ENCODE results near the gene BCAS3. TPM values are rescaled to one million over a fixed set of nuclear protein-coding genes. Genes with fewer than 3 reads are reported as not detected.

The BCAS3 gene
- total RNA-seq, 1 donor from 2014 or later, result 22.6 TPM

DNA sequence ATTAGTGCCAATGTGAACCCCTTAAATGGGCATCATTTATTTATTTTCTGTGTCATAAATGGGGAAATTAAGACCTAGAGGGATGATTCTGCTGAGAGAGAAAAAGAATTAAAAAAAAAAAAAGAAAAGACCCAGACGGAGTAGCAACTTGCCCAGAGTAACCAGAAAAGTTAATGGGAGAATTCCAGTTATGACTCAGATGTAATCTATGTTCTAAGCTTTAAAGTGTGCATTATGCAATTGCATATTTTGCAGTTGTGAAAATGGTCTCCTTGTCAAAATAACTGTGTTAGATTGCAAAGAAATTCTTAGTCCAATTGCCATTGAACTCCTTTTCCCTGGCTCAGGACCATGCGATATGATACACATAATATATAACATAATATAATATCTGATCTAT, 683.4 kb downstream of the BCAS3 start:
- H3K27ac Mint-ChIP-seq (ENCODE audit: unreplicated experiment), result peak overlapping the region; percentile 42
- H3K4me3 Mint-ChIP-seq (ENCODE audit: unreplicated experiment), result no peak overlapping the region
- no peak for DNase-seq (ENCODE audit: low spot score)
- H3K4me1 Mint-ChIP-seq (ENCODE audit: low read depth), result peaks cover 26% of the 10 kb centered on the region
- H3K36me3 Mint-ChIP-seq (ENCODE audit: low read depth), result no peaks in the 10 kb centered on the region
- peaks cover 3% of the 10 kb centered on the region for H3K9me3 Mint-ChIP-seq (ENCODE audit: low read depth)
- TF ChIP-seq, protein P1, sequence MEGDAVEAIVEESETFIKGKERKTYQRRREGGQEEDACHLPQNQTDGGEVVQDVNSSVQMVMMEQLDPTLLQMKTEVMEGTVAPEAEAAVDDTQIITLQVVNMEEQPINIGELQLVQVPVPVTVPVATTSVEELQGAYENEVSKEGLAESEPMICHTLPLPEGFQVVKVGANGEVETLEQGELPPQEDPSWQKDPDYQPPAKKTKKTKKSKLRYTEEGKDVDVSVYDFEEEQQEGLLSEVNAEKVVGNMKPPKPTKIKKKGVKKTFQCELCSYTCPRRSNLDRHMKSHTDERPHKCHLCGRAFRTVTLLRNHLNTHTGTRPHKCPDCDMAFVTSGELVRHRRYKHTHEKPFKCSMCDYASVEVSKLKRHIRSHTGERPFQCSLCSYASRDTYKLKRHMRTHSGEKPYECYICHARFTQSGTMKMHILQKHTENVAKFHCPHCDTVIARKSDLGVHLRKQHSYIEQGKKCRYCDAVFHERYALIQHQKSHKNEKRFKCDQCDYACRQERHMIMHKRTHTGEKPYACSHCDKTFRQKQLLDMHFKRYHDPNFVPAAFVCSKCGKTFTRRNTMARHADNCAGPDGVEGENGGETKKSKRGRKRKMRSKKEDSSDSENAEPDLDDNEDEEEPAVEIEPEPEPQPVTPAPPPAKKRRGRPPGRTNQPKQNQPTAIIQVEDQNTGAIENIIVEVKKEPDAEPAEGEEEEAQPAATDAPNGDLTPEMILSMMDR (IDR thresholded peaks at IDR 0.05), result no peak
- H3K27me3 Mint-ChIP-seq (ENCODE audit: low read depth), result no peaks in the 10 kb centered on the region

DNA sequence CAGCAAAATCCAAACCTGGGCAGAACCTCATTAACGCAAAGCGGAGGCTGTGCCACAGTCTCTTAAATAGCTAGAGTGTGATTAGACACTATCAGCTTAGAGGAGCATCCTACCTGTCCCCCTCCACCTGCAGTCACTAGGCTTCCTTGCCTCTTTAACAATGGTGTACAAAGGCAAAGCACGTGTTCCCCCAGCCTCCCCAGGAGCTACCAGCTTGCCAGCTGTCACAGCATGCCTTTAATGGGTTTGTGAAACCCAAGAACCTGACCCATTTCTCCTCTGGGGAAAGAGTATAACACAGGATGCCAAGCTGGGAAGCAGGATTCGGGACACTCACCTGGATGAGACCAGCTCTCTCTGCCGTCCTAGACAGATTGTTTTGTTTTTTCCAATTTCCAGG, 684.7 kb downstream of the BCAS3 start:
- H3K27ac Mint-ChIP-seq (ENCODE audit: unreplicated experiment), result no peak overlapping the region
- H3K4me3 Mint-ChIP-seq (ENCODE audit: unreplicated experiment), result no peak overlapping the region
- TF ChIP-seq, protein P1 (IDR thresholded peaks at IDR 0.05), result no peak
- DNase-seq (ENCODE audit: low spot score), result no peak
- no peaks in the 10 kb centered on the region for H3K36me3 Mint-ChIP-seq (ENCODE audit: low read depth)
- H3K27me3 Mint-ChIP-seq (ENCODE audit: low read depth), result no peaks in the 10 kb centered on the region
- H3K4me1 Mint-ChIP-seq (ENCODE audit: low read depth), result peaks cover 16% of the 10 kb centered on the region
- peaks cover 3% of the 10 kb centered on the region for H3K9me3 Mint-ChIP-seq (ENCODE audit: low read depth)

DNA sequence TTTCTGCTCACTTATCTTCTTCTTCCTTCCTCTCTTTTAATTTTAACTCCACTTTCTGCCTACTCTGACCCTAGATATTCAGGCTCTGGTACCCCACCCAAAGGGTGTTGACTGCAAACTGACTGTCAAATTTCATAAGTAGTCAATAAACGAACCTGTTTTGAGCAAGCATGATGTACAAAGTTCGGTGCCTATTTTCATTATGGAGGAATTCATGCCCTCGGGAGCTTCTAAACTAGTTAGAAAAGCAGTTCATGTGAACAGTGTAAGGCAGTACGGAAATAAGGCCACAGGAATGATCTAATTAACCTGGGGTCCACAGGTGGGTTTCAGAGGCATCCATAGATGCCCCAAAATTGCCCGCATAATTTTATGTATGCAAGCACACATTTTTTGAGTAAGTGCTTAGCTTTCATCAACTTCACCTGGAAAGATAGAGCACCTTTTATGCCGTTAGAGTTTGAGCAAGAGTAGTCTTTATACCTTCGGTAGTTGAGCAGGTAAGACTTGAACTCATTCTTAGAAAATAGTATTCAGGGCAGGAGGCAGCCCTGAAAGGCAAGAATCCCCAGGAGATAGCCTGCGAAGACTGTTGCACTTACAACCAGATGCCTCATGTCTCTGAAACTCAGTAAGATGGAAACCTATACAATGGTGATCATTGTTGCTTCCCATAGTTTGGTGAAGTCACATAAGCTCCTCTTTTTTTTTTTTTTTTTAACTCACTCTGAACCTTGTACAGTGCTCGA, 685.4 kb downstream of the BCAS3 start:
- no peak for DNase-seq (ENCODE audit: low spot score)
- no peak overlapping the region for H3K27ac Mint-ChIP-seq (ENCODE audit: unreplicated experiment)
- H3K36me3 Mint-ChIP-seq (ENCODE audit: low read depth), result no peaks in the 10 kb centered on the region
- peaks cover 16% of the 10 kb centered on the region for H3K4me1 Mint-ChIP-seq (ENCODE audit: low read depth)
- peaks cover 3% of the 10 kb centered on the region for H3K9me3 Mint-ChIP-seq (ENCODE audit: low read depth)
- TF ChIP-seq, protein P1 (IDR thresholded peaks at IDR 0.05), result no peak
- H3K27me3 Mint-ChIP-seq (ENCODE audit: low read depth), result no peaks in the 10 kb centered on the region
- H3K4me3 Mint-ChIP-seq (ENCODE audit: unreplicated experiment), result no peak overlapping the region

DNA sequence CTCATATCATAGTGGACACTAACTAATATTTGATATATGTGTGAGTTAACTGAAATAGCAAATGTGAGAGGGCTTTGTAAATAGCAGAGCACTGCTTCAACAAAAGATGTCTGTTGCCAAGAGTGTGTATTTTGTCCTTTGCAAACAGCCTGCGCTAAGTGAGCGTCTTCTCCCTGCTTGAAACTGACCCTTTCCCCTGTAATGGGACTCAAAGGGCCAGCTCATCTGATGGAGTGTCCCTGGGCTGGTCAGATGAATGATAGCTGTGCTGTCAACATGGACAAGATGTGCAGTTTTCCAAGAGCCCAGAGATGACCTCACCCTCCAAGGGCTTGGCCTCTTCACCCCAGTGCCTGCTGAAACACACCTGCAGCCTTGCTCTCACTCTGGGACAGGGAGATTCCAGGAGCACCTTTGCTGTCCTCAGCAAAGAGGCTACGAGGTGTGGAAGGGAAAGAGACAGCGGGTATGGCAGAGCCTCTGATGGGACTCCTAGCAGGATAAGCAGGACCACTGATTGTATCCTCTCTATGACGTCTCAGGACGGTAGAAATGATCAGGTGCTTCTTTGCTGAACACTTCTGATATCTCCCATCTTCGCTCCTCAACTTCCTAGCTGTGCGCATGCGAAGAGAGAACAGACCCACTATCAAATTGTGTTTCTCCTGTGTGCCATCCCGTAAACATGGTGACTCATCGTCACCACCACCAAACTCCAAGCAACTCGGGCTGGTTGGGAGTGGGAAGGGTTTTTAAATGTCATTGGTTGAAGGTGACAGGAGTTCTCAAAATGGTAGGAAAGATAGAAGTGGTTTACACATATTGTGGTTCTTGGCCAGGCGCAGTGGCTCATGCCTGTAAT, 686.2 kb downstream of the BCAS3 start:
- no peak overlapping the region for H3K27ac Mint-ChIP-seq (ENCODE audit: unreplicated experiment)
- H3K27me3 Mint-ChIP-seq (ENCODE audit: low read depth), result no peaks in the 10 kb centered on the region
- no peak for DNase-seq (ENCODE audit: low spot score)
- TF ChIP-seq, protein P1 (IDR thresholded peaks at IDR 0.05), result no peak
- H3K9me3 Mint-ChIP-seq (ENCODE audit: low read depth), result peaks cover 3% of the 10 kb centered on the region
- no peaks in the 10 kb centered on the region for H3K36me3 Mint-ChIP-seq (ENCODE audit: low read depth)
- H3K4me1 Mint-ChIP-seq (ENCODE audit: low read depth), result peaks cover 16% of the 10 kb centered on the region
- no peak overlapping the region for H3K4me3 Mint-ChIP-seq (ENCODE audit: unreplicated experiment)

DNA sequence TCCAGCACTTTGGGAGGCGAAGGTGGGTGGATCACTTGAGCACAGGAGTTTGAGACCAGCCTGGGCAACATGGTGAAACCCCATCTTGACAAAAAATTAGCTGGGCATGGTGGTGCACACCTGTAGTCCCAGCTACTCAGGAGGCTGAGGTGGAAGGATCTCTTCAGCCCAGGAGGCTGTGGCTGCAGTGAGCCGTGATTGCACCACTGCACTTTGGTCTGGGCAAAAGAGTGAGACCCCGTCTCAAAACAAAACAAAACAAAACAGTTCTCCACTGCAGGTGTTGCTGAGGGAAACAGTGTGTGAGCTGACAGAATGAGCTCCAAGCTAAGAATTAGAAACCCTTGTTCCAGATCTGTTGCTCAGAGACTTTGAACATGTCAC, 686.8 kb downstream of the BCAS3 start:
- Mint-ChIP-seq H3K4me3 (ENCODE audit: unreplicated experiment) (no peak overlapping the region), H3K4me1 (ENCODE audit: low read depth) (peaks cover 16% of the 10 kb centered on the region), H3K36me3 (ENCODE audit: low read depth) (no peaks in the 10 kb centered on the region), H3K27ac (ENCODE audit: unreplicated experiment) (no peak overlapping the region), H3K27me3 (ENCODE audit: low read depth) (no peaks in the 10 kb centered on the region), H3K9me3 (ENCODE audit: low read depth) (peaks cover 3% of the 10 kb centered on the region)
- DNase-seq (ENCODE audit: low spot score), result no peak
- TF ChIP-seq, protein P1 (IDR thresholded peaks at IDR 0.05), result no peak
